HepG2 (cell line): ENCODE results near the gene ANTKMT. TPM values are rescaled to one million over a fixed set of nuclear protein-coding genes. Genes with fewer than 3 reads are reported as not detected.
A peak's percentile ranks its signal among the peaks of the same experiment; 100 is the strongest.

ENCODE experiments used
- ATAC-seq: fragments of 200-7000 bp; cut with Tn5 transposase; 3 replicates; pipeline ENCODE4 v1.9.1; 2020; ENCODE audit warnings: mild to moderate bottlenecking, moderate library complexity
- BruUV-seq: library from RNA; stranded (reverse); fragments of 400-500 nt; replicated peaks from 2 replicates; lab custom pipeline; 2021; lab: Mats Ljungman, UMichigan
- CTCF ChIA-PET: fragments of 300-600 bp; formaldehyde crosslinking; extraction: SDS; loops from one replicate; lab custom pipeline; 2021; ENCODE audit warnings: low total read pairs, inconsistent platforms, low intra/inter-chr PET ratio; lab: Yijun Ruan, JAX
- POLR2A ChIA-PET: fragments of 350-600 bp; sonication (Branson Sonifier 250); formaldehyde crosslinking; loops from one replicate; lab custom pipeline; 2020; ENCODE audit warnings: antibody characterized with exemption, inconsistent platforms; lab: Yijun Ruan, JAX
- DNase-seq: peaks from one replicate; pipeline ENCODE4 v3.0.0-alpha.2; 2015; ENCODE audit warnings: low spot score
- FAIRE-seq: peaks from 3 replicates; lab custom pipeline; 2011; peaks lifted over from hg19 to GRCh38; lab: Jason Lieb, UNC
- H2AFZ ChIP-seq: one replicate; pipeline ENCODE4 v1.6.1; 2011; ENCODE audit warnings: low read length, inconsistent platforms
- H3K27ac ChIP-seq: fragments of 300-600 bp; 3 replicates; pipeline ENCODE4 v1.8.0; 2011; ENCODE audit warnings: mixed run types, mild to moderate bottlenecking, mixed read lengths, low read length, inconsistent platforms; ENCODE audit not compliant: insufficient read depth; ENCODE audit errors: extremely low read length
- H3K27me3 ChIP-seq, 2 experiments: fragments of 200-600 bp in 1 of 2; 2 replicates in 1 of 2; 3 replicates in 1 of 2; pipeline versions ENCODE4 v1.6.0 to v1.8.0; 2011; ENCODE audit warnings: low read length in 2 of 2, mild to moderate bottlenecking in 2 of 2, moderate library complexity in 2 of 2, inconsistent platforms in 1 of 2; ENCODE audit not compliant: insufficient read depth in 2 of 2, control insufficient read depth in 1 of 2
- H3K36me3 ChIP-seq, 2 experiments: fragments of 200-600 bp in 1 of 2; replicated peaks in 1 of 2; 2 replicates in 1 of 2; 3 replicates in 1 of 2; pipeline versions ENCODE4 v1.5.1 to v1.8.0; 2011; ENCODE audit warnings: low read length in 2 of 2, inconsistent platforms in 1 of 2; ENCODE audit not compliant: insufficient read depth in 2 of 2, control insufficient read depth in 1 of 2
- H3K4me1 ChIP-seq: 2 replicates; pipeline ENCODE4 v1.5.1; 2012; ENCODE audit warnings: low read length, inconsistent platforms; ENCODE audit not compliant: insufficient read depth
- H3K4me2 ChIP-seq: 2 replicates; pipeline ENCODE4 v1.6.0; 2011; ENCODE audit warnings: low read depth, low read length, inconsistent platforms
- H3K4me3 ChIP-seq, 3 experiments: fragments of 200-600 bp in 1 of 3; sonication (generic), shearing (Covaris generic) in 1 of 3; replicated peaks in 1 of 3; 2 replicates each; pipeline ENCODE4 v1.5.1; 2011 to 2016; ENCODE audit warnings: low read length in 3 of 3, inconsistent platforms in 2 of 3, low read depth in 2 of 3, mild to moderate bottlenecking in 2 of 3, control low read depth in 1 of 3, mixed read lengths in 1 of 3; ENCODE audit not compliant: insufficient read depth in 1 of 3
- H3K79me2 ChIP-seq: one replicate; pipeline ENCODE4 v1.6.1; 2011; ENCODE audit warnings: low read length, inconsistent platforms; ENCODE audit not compliant: insufficient read depth
- H3K9ac ChIP-seq: 2 replicates; pipeline ENCODE4 v1.6.0; 2011; ENCODE audit warnings: mild to moderate bottlenecking, low read depth, low read length, inconsistent platforms; ENCODE audit not compliant: insufficient read depth
- H3K9me3 ChIP-seq: 2 replicates; pipeline ENCODE4 v1.5.1; 2012; ENCODE audit warnings: mild to moderate bottlenecking, low read length
- H4K20me1 ChIP-seq: 2 replicates; pipeline ENCODE4 v1.6.0; 2011; ENCODE audit warnings: inconsistent platforms, mild to moderate bottlenecking, low read length, moderate library complexity; ENCODE audit not compliant: insufficient read depth
- ESRRA ChIP-seq: sonication (generic); formaldehyde crosslinking; IDR thresholded peaks from 2 replicates; pipeline ENCODE4 v1.5.1; 2020; ENCODE audit warnings: mild to moderate bottlenecking, low read depth, missing genetic modification reagents
- FOXK2 ChIP-seq: fragments of 450-650 bp; IDR thresholded peaks from 2 replicates; pipeline ENCODE4 v1.6.1; 2016
- NR2C2 ChIP-seq: sonication (generic); formaldehyde crosslinking; IDR thresholded peaks from 2 replicates; pipeline ENCODE4 v1.4.0; 2020; ENCODE audit warnings: missing genetic modification reagents, mild to moderate bottlenecking, moderate library complexity, borderline replicate concordance
- SNAPC2 ChIP-seq: sonication (generic); formaldehyde crosslinking; IDR thresholded peaks from 2 replicates; pipeline ENCODE4 v1.8.1; 2022; ENCODE audit warnings: mild to moderate bottlenecking, missing genetic modification reagents
- TCF7L2 ChIP-seq: IDR thresholded peaks from 2 replicates; pipeline ENCODE4 v1.6.1; 2011; ENCODE audit warnings: mild to moderate bottlenecking, low read depth, low read length, moderate library complexity
- ZFX ChIP-seq: sonication (generic); formaldehyde crosslinking; IDR thresholded peaks from 2 replicates; pipeline ENCODE4 v1.4.0; 2020; ENCODE audit warnings: mild to moderate bottlenecking, low read depth, missing genetic modification reagents, moderate library complexity
- ZNF33B ChIP-seq: sonication (generic); formaldehyde crosslinking; IDR thresholded peaks from 2 replicates; pipeline ENCODE4 v1.5.1; 2020; ENCODE audit warnings: mild to moderate bottlenecking, missing genetic modification reagents
- WGBS: methylation state at CpG from one replicate; pipeline ENCODE4 v1.1.6; 2017; ENCODE audit warnings: low lambda C conversion rate; 5-methylcytosine and 5-hydroxymethylcytosine counted together
- in situ Hi-C: cut with HindIII; loops from 2 replicates; pipeline ENCODE4 v1.10.0; 2017; ENCODE audit warnings: low pct_unique_long_range_greater_than_20kb; ENCODE audit not compliant: extremely low pct_ligation_motif_present
- intact Hi-C: fragments of 100-400 bp; cut with micrococcal nuclease; formaldehyde crosslinking; loops from one replicate; pipeline ENCODE4 v1.10.0; 2022; ENCODE audit not compliant: unreplicated experiment
- polyA plus RNA-seq, 8 experiments: library from polyadenylated mRNA; depleted of rRNA in 3 of 8; stranded (reverse) in 7 of 8; unstranded in 1 of 8; fragments of >200 nt; fragmentation: Illumina TruSeq in 4 of 8; extraction: Trizol in 4 of 8; gene quantifications; 2 replicates each; pipeline versions ENCODE4 v1.2.1 to v1.2.3, GENCODE V29; 2011 to 2016; ENCODE audit warnings: low read depth in 4 of 8, missing spikeins in 1 of 8, mixed read lengths in 1 of 8; ENCODE audit not compliant: insufficient read depth in 1 of 8
- total RNA-seq, 5 experiments: library from RNA; depleted of rRNA; stranded (reverse); fragments of >200 nt; fragmentation: Illumina TruSeq; extraction: Trizol; gene quantifications; 2 replicates each; pipeline ENCODE4 v1.2.3, GENCODE V29; 2016; ENCODE audit warnings: low read depth in 1 of 5
- TF ChIP-seq, protein P1 (sequence below): sonication (generic); formaldehyde crosslinking; IDR thresholded peaks from 2 replicates; pipeline ENCODE4 v1.4.0; 2020; ENCODE audit warnings: missing genetic modification reagents
- TF ChIP-seq, protein P2 (sequence below): sonication (generic); formaldehyde crosslinking; IDR thresholded peaks from 2 replicates; pipeline ENCODE4 v1.4.0; 2020; ENCODE audit warnings: missing genetic modification reagents

The ANTKMT gene
- total and polyA plus RNA-seq, 2 of the 13 experiments (the other 11 are each of a cell fraction or from before 2014, with no cell fraction given), result 7.5 to 47.8 TPM

DNA sequence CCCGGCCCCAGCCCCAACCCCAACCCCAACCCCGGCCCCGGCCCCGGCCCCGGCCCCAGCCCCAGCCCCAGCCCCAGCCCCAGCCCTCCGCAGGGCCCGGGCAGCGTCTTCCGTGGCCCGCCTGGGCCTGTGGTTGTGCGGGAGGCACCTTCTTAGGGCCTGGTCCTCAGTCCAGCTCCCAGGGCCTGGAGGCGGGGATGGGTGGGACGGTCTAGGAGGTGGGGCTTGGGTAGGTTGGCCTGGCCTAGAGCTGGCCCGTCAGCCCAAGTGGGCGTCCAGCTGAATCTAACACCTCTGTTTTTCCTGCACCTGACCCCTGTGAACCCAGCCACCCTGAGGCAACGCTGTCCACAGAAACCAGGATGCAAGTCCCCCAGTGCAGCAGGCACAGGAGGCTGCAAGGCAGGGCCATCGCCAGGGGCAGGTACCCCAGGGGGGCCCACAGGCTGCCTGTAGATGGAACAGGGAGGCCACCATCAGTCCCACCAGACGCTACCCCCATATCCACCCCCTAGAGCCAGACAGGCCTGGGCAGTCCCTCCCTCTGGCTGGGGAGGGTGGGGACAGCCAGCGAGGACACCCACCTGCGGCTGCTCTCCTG is 48.3 kb downstream of the ANTKMT start:
- POLR2A ChIA-PET, result interaction anchor here (1.7 to 1.8 kb wide), 2 partner anchors 8 to 29 kb away, joined by 4 to 7 read pairs; partner anchors contain the start of genes CIAO3 and MSLN
- FAIRE-seq (no peak), ATAC-seq (peak; percentile 57)
- no CpG with 5 or more reads among the region's 20 CpGs for WGBS
- no TSS peak for BruUV-seq
- in situ Hi-C loops, result no loop called here
- H3K4me2 ChIP-seq, result no peak overlapping the region
- TF ChIP-seq FOXK2 (no peak), ZFX (CRISPR knock-in tag) (peak; percentile 29; the same call in 1 of the 2 replicates)
- TF ChIP-seq, all 625 proteins: peak for 1
- CTCF ChIA-PET, result no interaction called here
- no peaks in the 10 kb centered on the region for H3K79me2 ChIP-seq
- no peak overlapping the region for H2AFZ ChIP-seq
- H3K9me3 ChIP-seq, result no peaks in the 10 kb centered on the region
- intact Hi-C loops, result no loop called here
- no peaks in the 10 kb centered on the region for H3K36me3 ChIP-seq
- no peak overlapping the region for H3K4me3 ChIP-seq
- no peaks in the 10 kb centered on the region for H3K4me1 ChIP-seq
- no peak overlapping the region for H3K9ac ChIP-seq
- peaks cover 5 to 6% of the 10 kb centered on the region in 2 experiments; a peak in 3 of 5 replicates for H3K27me3 ChIP-seq
- H4K20me1 ChIP-seq, result no peaks in the 10 kb centered on the region
- DNase-seq, result no peak
- no peak overlapping the region for H3K27ac ChIP-seq

DNA sequence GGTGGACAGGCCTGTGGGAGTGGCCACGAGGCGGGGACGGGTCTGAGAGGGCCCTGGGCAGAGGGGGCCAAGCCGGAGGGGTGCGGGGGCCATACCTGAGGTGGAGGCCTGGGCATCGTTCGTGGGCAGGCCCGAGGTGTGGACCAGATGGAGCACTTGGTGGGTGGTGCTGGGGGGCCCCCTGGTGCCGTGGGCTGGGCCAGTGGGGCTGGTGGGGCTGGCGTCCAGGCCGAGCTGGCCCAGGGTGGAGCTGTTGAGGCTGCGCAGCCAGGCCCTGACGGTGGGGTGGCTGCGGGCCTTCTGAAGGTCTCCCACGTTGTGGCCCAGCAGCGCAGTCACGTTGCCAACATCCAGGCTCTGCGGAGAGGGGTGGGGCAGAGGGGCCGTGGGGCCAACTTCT is 49.0 kb downstream of the ANTKMT start:
- Histone ChIP-seq H3K27me3 (peaks cover 6 to 10% of the 10 kb centered on the region in 2 experiments; a peak in 3 of 5 replicates), H3K36me3 (no peaks in the 10 kb centered on the region), H3K9me3 (no peaks in the 10 kb centered on the region), H2AFZ (no peak overlapping the region), H3K4me2 (no peak overlapping the region), H3K4me3 (no peak overlapping the region), H3K9ac (no peak overlapping the region), H3K27ac (no peak overlapping the region), H4K20me1 (no peaks in the 10 kb centered on the region), H3K79me2 (no peaks in the 10 kb centered on the region), H3K4me1 (no peaks in the 10 kb centered on the region)
- intact Hi-C loops (no loop called here), in situ Hi-C loops (no loop called here)
- 54% methylated on average over 10 of the region's 19 CpGs for WGBS
- ChIA-PET CTCF (no interaction called here), POLR2A (interaction anchor here (1.7 to 1.8 kb wide), 2 partner anchors 9 to 29 kb away, joined by 4 to 7 read pairs; partner anchors contain the start of genes CIAO3 and MSLN)
- ATAC-seq (no peak), FAIRE-seq (no peak), DNase-seq (no peak)
- BruUV-seq, result no TSS peak
- TF ChIP-seq ESRRA (CRISPR knock-in tag), result no peak
- TF ChIP-seq, protein P1, sequence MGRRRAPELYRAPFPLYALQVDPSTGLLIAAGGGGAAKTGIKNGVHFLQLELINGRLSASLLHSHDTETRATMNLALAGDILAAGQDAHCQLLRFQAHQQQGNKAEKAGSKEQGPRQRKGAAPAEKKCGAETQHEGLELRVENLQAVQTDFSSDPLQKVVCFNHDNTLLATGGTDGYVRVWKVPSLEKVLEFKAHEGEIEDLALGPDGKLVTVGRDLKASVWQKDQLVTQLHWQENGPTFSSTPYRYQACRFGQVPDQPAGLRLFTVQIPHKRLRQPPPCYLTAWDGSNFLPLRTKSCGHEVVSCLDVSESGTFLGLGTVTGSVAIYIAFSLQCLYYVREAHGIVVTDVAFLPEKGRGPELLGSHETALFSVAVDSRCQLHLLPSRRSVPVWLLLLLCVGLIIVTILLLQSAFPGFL (CRISPR knock-in tag), result no peak
- no peak for TF ChIP-seq SNAPC2 (CRISPR knock-in tag)
- no peak for TF ChIP-seq NR2C2 (CRISPR knock-in tag)
- no peak for TF ChIP-seq ZNF33B (CRISPR knock-in tag)
- TF ChIP-seq, protein P2, sequence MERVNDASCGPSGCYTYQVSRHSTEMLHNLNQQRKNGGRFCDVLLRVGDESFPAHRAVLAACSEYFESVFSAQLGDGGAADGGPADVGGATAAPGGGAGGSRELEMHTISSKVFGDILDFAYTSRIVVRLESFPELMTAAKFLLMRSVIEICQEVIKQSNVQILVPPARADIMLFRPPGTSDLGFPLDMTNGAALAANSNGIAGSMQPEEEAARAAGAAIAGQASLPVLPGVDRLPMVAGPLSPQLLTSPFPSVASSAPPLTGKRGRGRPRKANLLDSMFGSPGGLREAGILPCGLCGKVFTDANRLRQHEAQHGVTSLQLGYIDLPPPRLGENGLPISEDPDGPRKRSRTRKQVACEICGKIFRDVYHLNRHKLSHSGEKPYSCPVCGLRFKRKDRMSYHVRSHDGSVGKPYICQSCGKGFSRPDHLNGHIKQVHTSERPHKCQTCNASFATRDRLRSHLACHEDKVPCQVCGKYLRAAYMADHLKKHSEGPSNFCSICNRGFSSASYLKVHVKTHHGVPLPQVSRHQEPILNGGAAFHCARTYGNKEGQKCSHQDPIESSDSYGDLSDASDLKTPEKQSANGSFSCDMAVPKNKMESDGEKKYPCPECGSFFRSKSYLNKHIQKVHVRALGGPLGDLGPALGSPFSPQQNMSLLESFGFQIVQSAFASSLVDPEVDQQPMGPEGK (CRISPR knock-in tag), result no peak
- no peak for TF ChIP-seq TCF7L2
- TF ChIP-seq, all 625 proteins: peak for 0
